SU-DHL-6 (cell line): ENCODE results near the gene FANCM.

Source experiments
- H2AFZ ChIP-seq: fragments of 200-600 bp; sonication (generic); 2 replicates; pipeline ENCODE4 v1.6.1; 2014; ENCODE audit warnings: low read depth, mild to moderate bottlenecking, moderate library complexity, mixed read lengths, antibody characterized with exemption, low read length; ENCODE audit not compliant: severe bottlenecking
- H3F3A ChIP-seq: fragments of 200-600 bp; shearing (Covaris generic); 2 replicates; pipeline ENCODE4 v1.6.0; 2016; ENCODE audit warnings: antibody characterized with exemption, mild to moderate bottlenecking; ENCODE audit not compliant: insufficient read depth
- H3K27ac ChIP-seq: fragments of 200-600 bp; sonication (generic); 2 replicates; pipeline ENCODE4 v1.5.1; 2016; ENCODE audit warnings: low read depth, mild to moderate bottlenecking, low read length, moderate library complexity, mixed read lengths
- H3K27me3 ChIP-seq: fragments of 200-600 bp; sonication (generic), shearing (Covaris generic); 2 replicates; pipeline ENCODE4 v1.6.0; 2014; ENCODE audit warnings: mild to moderate bottlenecking, low read length
- H3K36me3 ChIP-seq: fragments of 200-600 bp; sonication (generic); 2 replicates; pipeline ENCODE4 v1.6.1; 2014; ENCODE audit warnings: mild to moderate bottlenecking, low read length, mixed read lengths
- H3K4me2 ChIP-seq: fragments of 300-600, 200-600 bp; shearing (Covaris generic), sonication (generic); 2 replicates; pipeline ENCODE4 v1.6.0; 2014; ENCODE audit warnings: low read length, low read depth, mild to moderate bottlenecking; ENCODE audit not compliant: poor library complexity, severe bottlenecking
- H3K4me3 ChIP-seq: fragments of 200-600 bp; sonication (generic); 2 replicates; pipeline ENCODE4 v1.5.1; 2014; ENCODE audit warnings: antibody characterized with exemption, low read length, mild to moderate bottlenecking, mixed read lengths; ENCODE audit not compliant: insufficient read depth, poor library complexity, severe bottlenecking
- H3K79me2 ChIP-seq: fragments of 200-600 bp; sonication (generic); 2 replicates; pipeline ENCODE4 v1.6.1; 2014; ENCODE audit warnings: mild to moderate bottlenecking, low read length, moderate library complexity; ENCODE audit not compliant: insufficient read depth
- H3K9ac ChIP-seq: fragments of 200-600 bp; sonication (generic); 2 replicates; pipeline ENCODE4 v1.7.0; 2014; ENCODE audit warnings: mild to moderate bottlenecking, low read length
- H3K9me2 ChIP-seq: fragments of 200-600 bp; sonication (generic); replicated peaks from 2 replicates; pipeline ENCODE4 v1.6.1; 2014; ENCODE audit warnings: low read length; ENCODE audit not compliant: insufficient read depth
- H3K9me3 ChIP-seq: fragments of 200-600 bp; sonication (generic); 2 replicates; pipeline ENCODE4 v1.6.1; 2014; ENCODE audit warnings: low read length, mixed read lengths; ENCODE audit not compliant: insufficient read depth
- H4K20me1 ChIP-seq: fragments of 200-600 bp; sonication (generic); 2 replicates; pipeline ENCODE4 v1.6.1; 2014; ENCODE audit warnings: low read depth, mild to moderate bottlenecking, antibody characterized with exemption, low read length, moderate library complexity, mixed read lengths
- CTCF ChIP-seq: fragments of 200-600 bp; sonication (generic); IDR thresholded peaks from one replicate; pipeline ENCODE4 v1.5.1; 2017; ENCODE audit warnings: antibody characterized with exemption, mild to moderate bottlenecking, low read length, moderate library complexity; ENCODE audit not compliant: insufficient read depth, poor library complexity, severe bottlenecking
- EZH2phosphoT487 ChIP-seq: fragments of 200-600 bp; sonication (generic), shearing (Covaris generic); conservative IDR thresholded peaks from 2 replicates; pipeline ENCODE4 v1.6.1; 2018; ENCODE audit warnings: mild to moderate bottlenecking, antibody characterized with exemption, low read length, moderate library complexity, mixed read lengths

Gene FANCM

GRCh38 chr14:45145214-45145613, 9.5 kb downstream of the FANCM start:
- H3K79me2 ChIP-seq, result peaks cover 67% of the 10 kb centered on the region

GRCh38 chr14:45149602-45150001, 13.9 kb downstream of the FANCM start:
- Histone ChIP-seq H3K27ac (no peak overlapping the region), H3K9ac (no peak overlapping the region), H2AFZ (no peak overlapping the region), H3K4me2 (no peak overlapping the region), H4K20me1 (no peaks in the 10 kb centered on the region), H3K79me2 (peaks cover 29% of the 10 kb centered on the region), H3K9me3 (no peaks in the 10 kb centered on the region), H3K4me3 (no peak overlapping the region), H3K27me3 (no peaks in the 10 kb centered on the region), H3K9me2 (no peaks in the 10 kb centered on the region), H3F3A (no peaks in the 10 kb centered on the region), H3K36me3 (peaks cover 19% of the 10 kb centered on the region; the same call in 1 of the 2 replicates)
- no peak for TF ChIP-seq EZH2phosphoT487
- no peak for TF ChIP-seq CTCF

More at GRCh38 chr14:45145214-45145613, 9.5 kb downstream of the FANCM start:
- Histone ChIP-seq H3K4me3 (no peak overlapping the region), H3K4me2 (no peak overlapping the region), H3F3A (0 out of 2 replicates have a peak, but pooled peaks cover 5% of the 10 kb centered on the region), H3K27me3 (no peaks in the 10 kb centered on the region), H2AFZ (no peak overlapping the region), H3K36me3 (peaks cover 4% of the 10 kb centered on the region; the same call in 1 of the 2 replicates), H3K9me2 (no peaks in the 10 kb centered on the region), H3K9ac (no peak overlapping the region), H4K20me1 (no peaks in the 10 kb centered on the region), H3K27ac (no peak overlapping the region), H3K9me3 (no peaks in the 10 kb centered on the region)
- TF ChIP-seq CTCF, result no peak
- no peak for TF ChIP-seq EZH2phosphoT487

GRCh38 chr14:45150386-45150890, 14.7 kb downstream of the FANCM start:
- H3K4me3 ChIP-seq, result no peak overlapping the region
- H3K9me3 ChIP-seq, result no peaks in the 10 kb centered on the region
- H3K27ac ChIP-seq, result no peak overlapping the region
- H3K4me2 ChIP-seq, result no peak overlapping the region
- H3K36me3 ChIP-seq, result peaks cover 24% of the 10 kb centered on the region; the same call in 1 of the 2 replicates
- peaks cover 20% of the 10 kb centered on the region for H3K79me2 ChIP-seq
- H3K9me2 ChIP-seq, result no peaks in the 10 kb centered on the region
- no peak overlapping the region for H3K9ac ChIP-seq
- no peaks in the 10 kb centered on the region for H3K27me3 ChIP-seq
- H2AFZ ChIP-seq, result no peak overlapping the region
- TF ChIP-seq EZH2phosphoT487, result no peak
- no peak for TF ChIP-seq CTCF
- no peaks in the 10 kb centered on the region for H4K20me1 ChIP-seq
- H3F3A ChIP-seq, result no peaks in the 10 kb centered on the region
